ENCODE data around the gene B3GNT3. TPM values are rescaled to one million over a fixed set of nuclear protein-coding genes. Genes with fewer than 3 reads are reported as not detected.

B3GNT3 gene
- total RNA-seq, 1 experiment from 2014 or later: 22.2 TPM

- no peaks in the 10 kb centered on the region for H4K20me1 ChIP-seq (ENCODE audit: insufficient read depth)
- BruUV-seq (replicated peaks): no TSS peak
- no peaks in the 10 kb centered on the region for H3K9me2 ChIP-seq (ENCODE audit: insufficient read depth)
- no peak overlapping the region for H3K4me3 ChIP-seq (replicated peaks in 1 of 2; ENCODE audit: low read depth in 1 of 2, low read length in 2 of 2)
- intact Hi-C loops (cut with micrococcal nuclease): loop anchor here (5.0 kb wide), 1 partner anchor 47 kb away; the partner anchor contains the start of gene B3GNT3
- no peaks in the 10 kb centered on the region for H3K27me3 ChIP-seq (ENCODE audit: insufficient read depth, low read length)
- CTCF ChIA-PET: no interaction called here
- peaks cover 13% of the 10 kb centered on the region for H3K79me2 ChIP-seq (ENCODE audit: insufficient read depth, low read length)
- RAD21 ChIA-PET (ENCODE audit: low non-redundant PET in 1 of 2, low total read pairs in 2 of 2, uncharacterized antibody in 2 of 2, unreplicated experiment in 2 of 2): interaction anchor here in 1 of 2 experiments (0.9 kb wide), 1 partner anchor 48 kb away, joined by 3 read pairs; no protein-coding TSS in a partner anchor
- H3K4me2 ChIP-seq (ENCODE audit: low read length): no peak overlapping the region
- H2AFZ ChIP-seq (ENCODE audit: low read depth, low read length, poor library complexity, severe bottlenecking): no peak overlapping the region
- no peak overlapping the region for H3K9ac ChIP-seq (ENCODE audit: low read length)
- POLR2A ChIA-PET: interaction anchor here (1.5 to 3.2 kb wide), 2 partner anchors 15 to 372 kb away, joined by 3 to 18 read pairs; partner anchors contain the start of gene RPL18A
- TF ChIP-seq YY1 (IDR thresholded peaks at IDR 0.05; ENCODE audit: extremely low read depth, insufficient replicate concordance, low read depth, low read length) (no peak), POLR2AphosphoS5 (IDR thresholded peaks at IDR 0.05; ENCODE audit: low read depth, low read length) (no peak), ZNF274 (IDR thresholded peaks at IDR 0.05; ENCODE audit: low read depth, low read length) (no peak), REST (IDR thresholded peaks at IDR 0.05; ENCODE audit: low read depth) (no peak), ELF1 (IDR thresholded peaks at IDR 0.05; ENCODE audit: borderline replicate concordance, low read depth) (no peak), RAD21 (IDR thresholded peaks at IDR 0.05; ENCODE audit: low read depth) (no peak), ZFX (IDR thresholded peaks at IDR 0.05) (no peak)
- H3K4me1 ChIP-seq (ENCODE audit: control insufficient read depth in 1 of 2, insufficient read depth in 2 of 2, low read length in 2 of 2): peaks cover 9 to 30% of the 10 kb centered on the region in 2 experiments; a peak in 3 of 4 replicates
- DNase-seq (ENCODE audit: low read depth, low spot score) (no peak), ATAC-seq (no peak)
- H3K27ac ChIP-seq (ENCODE audit: low read depth, low read length): no peak overlapping the region
- no peaks in the 10 kb centered on the region for H3K9me3 ChIP-seq (ENCODE audit: control insufficient read depth in 1 of 2, insufficient read depth in 1 of 2, low read depth in 1 of 2, low read length in 2 of 2)
- no peaks in the 10 kb centered on the region for H3K36me3 ChIP-seq (ENCODE audit: control insufficient read depth in 1 of 2, insufficient read depth in 2 of 2, low read length in 2 of 2)
Observed at GRCh38 chr19:17843908-17844490, 49.1 kb downstream of the B3GNT3 start.

Data from HCT116 (cell line).